Measurements from ENCODE around the gene EDARADD.
A peak's percentile ranks its signal among the peaks of the same experiment; 100 is the strongest.

EDARADD gene

DNA sequence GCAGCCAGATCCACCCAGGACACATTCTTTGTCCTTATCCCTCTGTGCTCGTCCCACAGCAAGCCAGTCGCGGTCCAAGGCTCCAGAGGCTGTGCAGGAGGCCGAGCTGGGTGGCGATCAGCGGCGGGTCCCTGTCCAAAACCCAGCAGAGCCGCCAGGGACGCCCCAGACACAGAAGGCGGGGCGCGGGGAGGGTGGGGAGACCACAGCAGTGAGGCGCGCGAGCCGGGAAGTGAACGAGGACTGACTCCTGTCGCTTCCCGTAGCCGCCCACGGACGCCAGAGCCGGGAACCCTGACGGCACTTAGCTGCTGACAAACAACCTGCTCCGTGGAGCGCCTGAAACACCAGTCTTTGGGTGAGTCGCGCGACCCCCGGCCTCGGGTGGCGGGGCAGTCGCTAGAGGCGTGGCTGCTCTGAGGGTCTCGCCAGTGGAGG is 129.6 kb downstream of the EDARADD start, which contains the start of gene LGALS8:
LGALS8 (plus strand) TSS at position 279 of the 438 bp plus-strand sequence. CDS start 2,089 bp downstream, outside the sequence.
- no peaks in the 10 kb centered on the region for H4K20me1 ChIP-seq (ENCODE audit: insufficient read depth, low read length)
- H3K79me2 ChIP-seq (ENCODE audit: low read length): no peaks in the 10 kb centered on the region
- TF ChIP-seq EZH2phosphoT487 (IDR thresholded peaks at IDR 0.05; ENCODE audit: low read depth): no peak
- TF ChIP-seq, protein P1, sequence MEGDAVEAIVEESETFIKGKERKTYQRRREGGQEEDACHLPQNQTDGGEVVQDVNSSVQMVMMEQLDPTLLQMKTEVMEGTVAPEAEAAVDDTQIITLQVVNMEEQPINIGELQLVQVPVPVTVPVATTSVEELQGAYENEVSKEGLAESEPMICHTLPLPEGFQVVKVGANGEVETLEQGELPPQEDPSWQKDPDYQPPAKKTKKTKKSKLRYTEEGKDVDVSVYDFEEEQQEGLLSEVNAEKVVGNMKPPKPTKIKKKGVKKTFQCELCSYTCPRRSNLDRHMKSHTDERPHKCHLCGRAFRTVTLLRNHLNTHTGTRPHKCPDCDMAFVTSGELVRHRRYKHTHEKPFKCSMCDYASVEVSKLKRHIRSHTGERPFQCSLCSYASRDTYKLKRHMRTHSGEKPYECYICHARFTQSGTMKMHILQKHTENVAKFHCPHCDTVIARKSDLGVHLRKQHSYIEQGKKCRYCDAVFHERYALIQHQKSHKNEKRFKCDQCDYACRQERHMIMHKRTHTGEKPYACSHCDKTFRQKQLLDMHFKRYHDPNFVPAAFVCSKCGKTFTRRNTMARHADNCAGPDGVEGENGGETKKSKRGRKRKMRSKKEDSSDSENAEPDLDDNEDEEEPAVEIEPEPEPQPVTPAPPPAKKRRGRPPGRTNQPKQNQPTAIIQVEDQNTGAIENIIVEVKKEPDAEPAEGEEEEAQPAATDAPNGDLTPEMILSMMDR (IDR thresholded peaks at IDR 0.05; ENCODE audit: low read depth, low read length): no peak
- peaks cover 52% of the 10 kb centered on the region for H3K27me3 ChIP-seq (ENCODE audit: low read depth, low read length)
- H3K9ac ChIP-seq (ENCODE audit: low read length): peak within 1 kb of the TSS; percentile 53
- peak within 1 kb of the TSS; percentile 73 for H3K4me2 ChIP-seq (ENCODE audit: low read length)
- H3K4me1 ChIP-seq (ENCODE audit: low read length): no peaks in the 10 kb centered on the region
- peak within 1 kb of the TSS; percentile 77 for H3K4me3 ChIP-seq (ENCODE audit: low read length)
- H2AFZ ChIP-seq (ENCODE audit: low read depth, low read length): peak within 1 kb of the TSS; percentile 85
- H3K27ac ChIP-seq (ENCODE audit: low read length): no peak within 1 kb of the TSS
- no peaks in the 10 kb centered on the region for H3K36me3 ChIP-seq (replicated peaks; ENCODE audit: low read depth, low read length)
- H3K9me3 ChIP-seq (ENCODE audit: insufficient read depth, low read length): no peaks in the 10 kb centered on the region

DNA sequence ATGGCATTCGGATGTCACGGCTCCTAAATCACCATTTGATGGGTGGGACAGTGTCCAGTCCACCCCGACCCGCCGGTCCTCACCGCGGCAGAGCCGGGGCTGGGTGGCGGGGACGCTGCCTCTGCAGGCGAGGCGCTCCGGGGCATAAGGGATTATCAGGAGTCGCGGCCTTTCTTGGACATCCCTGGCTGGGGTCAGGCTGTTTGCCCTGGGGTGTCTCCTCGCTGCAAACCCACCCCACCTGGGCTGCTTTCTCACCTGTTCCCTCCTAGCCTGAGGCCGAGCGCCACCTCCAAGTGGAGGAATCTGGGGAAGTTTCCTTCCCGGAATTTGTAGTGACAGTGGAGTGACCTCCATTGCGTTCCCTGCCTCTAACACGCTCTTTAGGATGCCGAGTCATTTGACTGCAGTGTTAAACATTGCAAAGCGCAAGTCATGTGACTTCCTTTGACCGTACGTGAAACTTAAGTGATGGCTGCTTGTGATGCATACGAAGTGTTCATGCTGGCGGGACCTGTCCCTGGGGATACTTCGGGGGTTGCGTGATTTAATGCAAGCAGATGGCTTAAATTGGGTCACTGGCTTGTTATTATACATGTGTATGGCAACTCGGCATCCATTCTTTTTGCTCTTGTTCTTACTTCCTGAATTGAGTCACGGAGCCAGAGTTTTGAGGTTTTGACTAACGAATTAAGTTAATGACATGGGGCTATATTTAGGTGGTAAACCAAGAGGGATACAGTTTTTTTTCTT is 130.2 kb downstream of the EDARADD start:
- H3K4me1 ChIP-seq (ENCODE audit: low read length): no peaks in the 10 kb centered on the region
- TF ChIP-seq, protein P1 (IDR thresholded peaks at IDR 0.05; ENCODE audit: low read depth, low read length): no peak
- no peak for TF ChIP-seq EZH2phosphoT487 (IDR thresholded peaks at IDR 0.05; ENCODE audit: low read depth)
- H3K4me3 ChIP-seq (ENCODE audit: low read length): peak overlapping the region; percentile 77
- no peaks in the 10 kb centered on the region for H3K79me2 ChIP-seq (ENCODE audit: low read length)
- H3K9me3 ChIP-seq (ENCODE audit: insufficient read depth, low read length): no peaks in the 10 kb centered on the region
- peak overlapping the region; percentile 53 for H3K9ac ChIP-seq (ENCODE audit: low read length)
- peak overlapping the region; percentile 73 for H3K4me2 ChIP-seq (ENCODE audit: low read length)
- H4K20me1 ChIP-seq (ENCODE audit: insufficient read depth, low read length): no peaks in the 10 kb centered on the region
- no peak overlapping the region for H3K27ac ChIP-seq (ENCODE audit: low read length)
- H2AFZ ChIP-seq (ENCODE audit: low read depth, low read length): peak overlapping the region; percentile 74
- H3K27me3 ChIP-seq (ENCODE audit: low read depth, low read length): peaks cover 47% of the 10 kb centered on the region
- no peaks in the 10 kb centered on the region for H3K36me3 ChIP-seq (replicated peaks; ENCODE audit: low read depth, low read length)

DNA sequence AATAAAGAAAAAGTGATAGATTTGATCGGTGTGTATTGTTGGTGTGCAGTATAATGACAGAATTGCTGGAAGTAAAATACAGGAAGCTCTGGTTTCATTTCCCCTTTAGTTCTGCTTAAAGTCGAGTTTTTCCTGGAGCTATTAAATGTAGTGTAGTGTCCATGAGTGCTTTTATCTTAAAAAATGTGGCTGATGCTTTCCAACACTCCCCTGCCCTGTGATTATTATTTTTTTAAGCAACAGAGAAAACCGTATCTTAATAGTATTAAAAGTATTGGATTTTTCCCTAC is 130.8 kb downstream of the EDARADD start:
- no peaks in the 10 kb centered on the region for H3K9me3 ChIP-seq (ENCODE audit: insufficient read depth, low read length)
- peak overlapping the region; percentile 74; the same call in 1 of the 2 replicates for H2AFZ ChIP-seq (ENCODE audit: low read depth, low read length)
- no peaks in the 10 kb centered on the region for H4K20me1 ChIP-seq (ENCODE audit: insufficient read depth, low read length)
- peak overlapping the region; percentile 73 for H3K4me2 ChIP-seq (ENCODE audit: low read length)
- H3K79me2 ChIP-seq (ENCODE audit: low read length): no peaks in the 10 kb centered on the region
- H3K36me3 ChIP-seq (replicated peaks; ENCODE audit: low read depth, low read length): no peaks in the 10 kb centered on the region
- peak overlapping the region; percentile 77 for H3K4me3 ChIP-seq (ENCODE audit: low read length)
- no peak for TF ChIP-seq EZH2phosphoT487 (IDR thresholded peaks at IDR 0.05; ENCODE audit: low read depth)
- TF ChIP-seq, protein P1 (IDR thresholded peaks at IDR 0.05; ENCODE audit: low read depth, low read length): no peak
- no peak overlapping the region for H3K27ac ChIP-seq (ENCODE audit: low read length)
- H3K27me3 ChIP-seq (ENCODE audit: low read depth, low read length): peaks cover 43% of the 10 kb centered on the region
- peak overlapping the region; percentile 53 for H3K9ac ChIP-seq (ENCODE audit: low read length)
- no peaks in the 10 kb centered on the region for H3K4me1 ChIP-seq (ENCODE audit: low read length)

DNA sequence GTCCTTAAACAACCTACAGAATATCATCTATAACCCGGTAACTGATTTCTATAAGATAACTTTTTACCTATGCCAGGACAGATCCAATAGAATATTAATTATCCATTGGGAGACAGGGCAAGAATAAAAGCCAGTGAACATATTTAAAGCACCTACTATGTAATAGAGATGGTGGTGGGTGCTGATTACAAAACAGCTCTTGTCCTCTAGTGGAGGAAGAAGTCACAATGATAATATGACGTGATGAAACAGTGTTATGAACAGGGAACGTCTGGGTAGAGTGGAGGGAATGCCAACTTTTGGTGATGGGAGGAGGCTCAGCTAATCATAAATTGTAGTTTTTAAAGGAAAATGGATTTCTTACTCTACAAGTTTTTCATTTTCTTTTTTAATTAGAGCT is 132.0 kb downstream of the EDARADD start:
- Histone ChIP-seq H3K9ac (ENCODE audit: low read length) (no peak overlapping the region), H2AFZ (ENCODE audit: low read depth, low read length) (no peak overlapping the region), H3K27ac (ENCODE audit: low read length) (no peak overlapping the region), H3K79me2 (ENCODE audit: low read length) (no peaks in the 10 kb centered on the region), H3K4me3 (ENCODE audit: low read length) (no peak overlapping the region), H3K4me1 (ENCODE audit: low read length) (peaks cover 7% of the 10 kb centered on the region), H4K20me1 (ENCODE audit: insufficient read depth, low read length) (no peaks in the 10 kb centered on the region), H3K27me3 (ENCODE audit: low read depth, low read length) (peaks cover 34% of the 10 kb centered on the region), H3K36me3 (replicated peaks; ENCODE audit: low read depth, low read length) (no peaks in the 10 kb centered on the region), H3K9me3 (ENCODE audit: insufficient read depth, low read length) (no peaks in the 10 kb centered on the region), H3K4me2 (ENCODE audit: low read length) (no peak overlapping the region)
- TF ChIP-seq, protein P1 (IDR thresholded peaks at IDR 0.05; ENCODE audit: low read depth, low read length): no peak
- no peak for TF ChIP-seq EZH2phosphoT487 (IDR thresholded peaks at IDR 0.05; ENCODE audit: low read depth)

Measured in OCI-LY3 (cell line).